Cerebellar cortex (tissue), 1 donor: ENCODE measurements around the gene TMEM134.

Experiments used
- DNase-seq: peaks from one replicate; pipeline ENCODE4 v3.0.0-alpha.2; 2015; ENCODE audit warnings: low spot score

The TMEM134 gene

DNA sequence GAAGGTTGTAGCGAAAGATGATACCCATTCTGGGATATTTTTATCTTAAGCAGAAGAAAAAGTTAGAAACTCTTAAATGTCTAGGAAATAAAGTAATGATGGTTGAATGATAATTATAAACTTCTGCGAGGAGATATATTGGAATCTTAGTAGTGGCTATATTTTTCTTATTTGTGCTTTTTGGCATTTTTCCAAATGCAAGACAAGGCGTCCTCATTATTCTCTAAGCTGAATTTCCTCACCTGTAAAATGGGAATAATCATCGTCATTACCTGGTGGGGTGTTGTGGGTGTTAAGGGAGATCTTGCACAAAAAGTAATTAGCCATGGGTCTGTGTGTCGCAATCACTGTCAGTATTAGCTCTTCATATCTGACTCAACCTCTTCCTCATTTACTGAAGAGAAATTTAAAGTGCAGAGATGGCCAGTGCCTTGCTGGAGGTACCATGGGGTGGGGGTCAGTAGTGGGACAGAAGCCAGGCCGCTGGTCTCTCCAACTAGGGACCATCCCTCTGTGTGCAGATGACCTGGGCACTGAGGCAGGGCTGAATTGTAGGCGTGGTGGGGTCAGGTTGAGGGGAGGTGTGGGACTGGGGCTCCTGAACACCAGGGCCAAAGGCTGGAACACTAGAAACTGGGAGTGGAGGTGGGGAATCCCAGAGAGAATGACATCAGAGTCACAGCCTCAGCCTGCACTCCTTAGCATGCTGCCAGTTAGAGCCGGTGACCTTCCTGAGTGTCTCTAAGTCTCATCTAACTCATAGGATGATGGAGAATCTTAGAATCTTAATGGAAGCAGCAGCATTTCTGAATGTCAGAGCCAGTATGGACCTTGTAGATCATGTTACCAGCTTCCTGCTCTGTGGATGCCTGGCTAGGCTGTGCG lies 32.0 kb upstream of the TMEM134 start:
- no peak for DNase-seq

GRCh38 chr11:67500484-67500821 lies 31.4 kb upstream of the TMEM134 start:
- DNase-seq = no peak

GRCh38 chr11:67499808-67500483 lies 30.9 kb upstream of the TMEM134 start:
- no peak for DNase-seq

DNA sequence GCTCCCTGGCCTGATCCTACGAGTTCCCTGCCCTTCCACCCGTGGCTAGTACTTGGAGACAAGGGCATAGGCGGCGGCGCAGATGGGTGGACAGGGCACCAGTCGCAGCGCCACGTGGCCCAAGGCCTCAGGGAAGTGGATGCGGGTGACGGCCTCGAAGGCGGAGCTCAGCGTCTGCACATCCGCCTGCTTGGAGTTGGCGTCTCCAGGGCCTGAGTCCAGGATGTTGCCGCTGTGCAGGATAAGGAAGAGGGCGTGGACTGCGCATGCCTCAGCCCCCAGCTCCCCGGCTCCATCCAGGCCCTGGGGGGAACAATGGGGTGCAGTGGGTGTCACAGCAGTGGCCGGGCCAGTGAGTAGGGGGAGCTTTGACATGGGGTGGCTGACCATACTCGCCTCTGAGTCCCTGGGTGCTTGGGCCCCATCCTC lies 29.5 kb upstream of the TMEM134 start:
- DNase-seq = no peak

DNA sequence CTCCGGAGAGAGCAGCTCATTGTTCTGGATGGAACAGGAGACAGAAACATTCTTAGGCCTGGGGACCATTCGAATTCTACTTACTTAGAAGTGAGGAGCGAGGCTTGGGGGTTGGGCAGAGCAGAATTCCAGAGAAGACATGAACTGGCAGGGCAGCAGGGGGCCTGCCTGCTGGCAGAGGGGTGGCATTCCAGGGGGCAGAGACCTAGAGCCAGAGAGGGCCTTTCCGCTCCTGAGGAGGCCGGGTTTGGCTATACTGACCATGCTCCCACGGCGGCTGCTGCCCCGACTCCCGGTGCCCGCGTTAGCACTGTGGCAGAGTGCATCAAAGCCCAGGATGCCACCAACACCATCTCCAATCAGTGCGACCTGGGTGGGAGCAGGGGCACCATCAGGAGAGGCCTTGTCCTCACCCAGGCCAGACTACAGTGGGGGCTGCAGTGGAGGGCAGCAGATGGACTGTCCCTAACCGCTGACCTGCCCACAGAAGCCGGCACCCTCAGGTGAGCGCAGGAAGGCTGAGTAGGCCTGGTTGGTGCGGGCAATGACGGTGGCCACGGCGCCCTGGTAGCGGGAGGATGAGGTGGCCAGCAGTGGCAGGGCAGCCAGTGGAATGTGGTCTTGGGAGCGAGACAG lies 28.7 kb upstream of the TMEM134 start:
- DNase-seq = no peak

- no peak for DNase-seq
Observed at GRCh38 chr11:67496113-67496512, 27.1 kb upstream of the TMEM134 start.

GRCh38 chr11:67495234-67496005 lies 26.4 kb upstream of the TMEM134 start:
- no peak for DNase-seq

DNA sequence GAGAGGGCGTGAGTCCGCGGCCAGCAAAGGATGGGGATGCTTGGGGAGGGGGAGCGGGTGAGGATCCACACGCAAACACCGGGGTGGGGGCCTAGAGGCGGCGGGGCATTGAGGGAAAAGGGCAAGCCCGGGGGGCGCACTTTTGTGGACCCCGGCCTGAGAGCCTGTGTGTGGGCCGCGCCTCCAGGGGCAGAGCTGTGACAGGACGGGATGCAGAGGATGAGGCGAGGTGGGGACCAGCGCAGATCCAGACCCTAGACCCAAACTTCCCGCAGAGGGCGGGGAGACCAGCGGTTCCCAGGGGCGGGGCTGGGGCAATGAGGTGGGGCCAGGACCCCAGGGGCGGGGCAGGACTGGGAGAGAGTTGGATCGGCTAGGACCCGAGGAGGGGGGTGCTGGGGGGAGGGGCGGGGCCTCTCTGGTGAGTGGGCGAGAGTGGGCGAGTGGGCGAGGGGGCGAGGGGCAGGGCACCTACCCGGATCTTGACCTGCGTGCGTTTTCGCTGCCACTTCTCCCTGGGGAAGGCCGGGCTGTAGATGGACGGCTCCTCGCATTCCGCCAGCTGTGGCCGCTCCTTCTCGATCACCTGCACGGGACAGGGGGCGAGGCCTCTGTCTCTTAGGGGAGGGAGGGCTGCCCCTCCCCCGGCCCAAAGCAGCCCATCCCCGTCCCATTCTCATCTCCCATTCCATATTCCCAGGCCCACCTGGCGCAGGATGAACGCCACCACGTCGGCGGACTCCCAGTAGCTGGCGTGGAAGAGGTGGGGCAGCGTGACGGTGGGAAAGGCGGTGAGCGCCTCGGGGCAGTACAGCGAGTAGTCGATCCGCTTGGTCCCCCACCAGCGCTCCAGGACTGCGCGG lies 25.6 kb upstream of the TMEM134 start:
- no peak for DNase-seq

DNA sequence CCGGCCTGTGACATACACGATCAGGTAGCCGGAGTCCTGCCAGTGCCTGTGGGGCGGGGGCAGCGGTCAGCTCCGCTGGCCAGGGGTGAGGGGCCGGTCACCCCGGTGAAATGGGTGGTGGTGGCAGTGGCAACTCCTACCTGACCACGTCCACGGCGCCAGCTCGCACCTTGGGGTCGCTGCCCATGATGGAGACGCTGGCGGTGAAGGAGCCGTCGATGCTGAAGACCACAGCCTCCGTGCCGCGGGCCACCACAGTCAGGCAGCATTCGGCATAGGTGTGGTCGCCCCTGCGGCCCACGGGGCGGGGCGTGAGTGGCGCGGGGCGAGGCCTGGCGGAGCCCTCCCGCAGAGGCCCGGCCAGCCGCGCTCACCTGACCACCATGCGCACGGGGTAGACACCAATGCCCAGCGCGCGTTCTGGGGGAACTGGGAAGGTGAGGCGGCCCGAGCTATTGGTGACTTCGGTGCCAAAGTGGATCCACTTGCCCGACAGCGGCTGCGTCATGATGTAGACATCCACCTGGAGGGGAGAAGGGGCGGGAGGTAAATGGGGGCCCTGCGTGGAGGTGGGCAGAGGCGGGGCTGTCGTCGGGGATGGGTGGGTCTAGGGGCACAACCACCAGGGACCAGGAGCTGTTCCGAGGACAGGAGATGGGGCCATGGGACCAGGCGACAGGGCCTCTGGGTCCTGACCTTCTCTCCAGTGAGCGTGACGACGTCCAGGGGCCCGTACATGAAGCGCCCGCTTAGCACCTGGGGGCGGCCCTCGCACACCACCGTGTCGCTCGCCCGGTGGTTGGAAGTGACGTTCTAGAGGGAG lies 24.7 kb upstream of the TMEM134 start:
- no peak for DNase-seq

GRCh38 chr11:67492801-67493547 lies 23.9 kb upstream of the TMEM134 start:
- no peak for DNase-seq

DNA sequence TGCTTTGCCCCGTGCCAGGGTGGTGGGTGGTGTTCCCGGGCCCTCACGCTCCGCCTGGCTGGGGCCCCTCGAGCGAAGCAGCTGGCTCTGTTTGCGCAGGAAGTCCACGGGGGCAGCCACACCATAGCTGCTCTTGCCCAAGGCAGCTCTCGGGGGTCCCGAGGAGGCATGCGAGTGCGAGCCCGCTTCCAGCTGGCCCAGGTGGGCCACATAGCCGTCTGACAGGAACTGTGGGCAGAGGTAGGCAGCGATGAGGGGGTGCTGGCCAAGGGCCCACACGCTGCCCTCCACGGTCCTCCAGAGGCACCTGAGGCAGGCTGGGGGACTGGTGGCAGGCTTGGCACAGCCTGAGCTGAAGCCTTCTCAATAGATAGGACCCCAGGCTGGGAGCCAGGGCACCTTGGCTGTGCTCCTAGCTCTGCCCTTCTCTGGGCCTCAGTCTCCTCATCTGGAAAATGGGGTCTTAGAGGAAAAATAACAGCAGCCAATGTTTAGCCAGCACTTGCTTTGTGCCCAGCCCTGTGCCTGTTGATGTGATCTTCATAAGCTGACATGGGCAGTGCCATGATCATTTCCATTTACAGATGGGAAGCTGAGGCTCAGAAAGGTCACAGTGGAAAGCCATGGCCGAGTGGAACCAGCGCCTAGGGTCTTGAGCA lies 23.1 kb upstream of the TMEM134 start:
- DNase-seq = no peak

- DNase-seq = no peak
Observed at GRCh38 chr11:67491276-67492068, 22.4 kb upstream of the TMEM134 start.

- no peak for DNase-seq
Observed at GRCh38 chr11:67490727-67491065, 21.6 kb upstream of the TMEM134 start.

- DNase-seq = no peak
Observed at GRCh38 chr11:67489885-67490726, 21.1 kb upstream of the TMEM134 start.

- DNase-seq = no peak
Observed at GRCh38 chr11:67489203-67489884, 20.3 kb upstream of the TMEM134 start.

DNA sequence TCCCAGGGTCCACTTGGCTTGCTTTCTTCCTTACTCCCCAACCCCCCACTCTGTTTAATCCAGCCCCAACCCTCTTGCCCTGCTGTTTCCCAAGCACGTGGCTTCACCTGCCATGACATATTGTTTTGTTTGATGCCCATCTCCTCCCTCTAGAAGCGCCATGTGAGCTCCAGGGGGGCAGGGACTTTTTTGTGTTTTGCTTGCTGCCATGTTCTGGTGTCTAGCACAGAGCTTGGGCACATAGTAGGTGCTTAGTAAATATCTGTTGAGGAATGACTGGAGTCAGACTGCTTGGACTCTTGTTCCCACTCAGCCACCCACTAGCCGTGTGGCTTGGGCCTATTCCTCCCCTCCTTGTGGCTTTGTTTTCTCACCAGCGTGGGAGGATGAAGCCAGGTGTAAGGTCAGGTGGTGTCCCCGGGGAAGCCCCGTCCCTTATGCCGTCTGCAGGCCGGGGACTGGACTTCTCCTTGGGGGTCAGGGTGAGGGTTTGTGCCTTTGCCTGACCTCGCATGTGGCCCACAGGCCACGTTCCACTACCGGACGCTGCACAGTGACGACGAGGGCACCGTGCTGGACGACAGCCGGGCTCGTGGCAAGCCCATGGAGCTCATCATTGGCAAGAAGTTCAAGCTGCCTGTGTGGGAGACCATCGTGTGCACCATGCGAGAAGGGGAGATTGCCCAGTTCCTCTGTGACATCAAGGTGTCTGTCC lies 17.6 kb upstream of the TMEM134 start:
- no peak for DNase-seq
